Suprapubic skin (tissue), 4 donors: ENCODE results near the gene USP31. TPM values are rescaled to one million over a fixed set of nuclear protein-coding genes. Genes with fewer than 3 reads are reported as not detected.

Experiments
- DNase-seq, 2 donors: peaks; one replicate each; pipeline ENCODE4 v3.0.0-alpha.2; 2019; ENCODE audit warnings: low spot score in 2 of 2
- H3K27ac ChIP-seq: fragments of 200-600 bp; sonication (generic); one replicate; pipeline ENCODE4 v1.5.1; 2019
- H3K27me3 ChIP-seq: fragments of 200-600 bp; sonication (generic); one replicate; pipeline ENCODE4 v1.5.1; 2019
- H3K36me3 ChIP-seq: fragments of 200-600 bp; sonication (generic); one replicate; pipeline ENCODE4 v1.5.1; 2019
- H3K4me1 ChIP-seq: fragments of 200-600 bp; sonication (generic); one replicate; pipeline ENCODE4 v1.5.1; 2019
- H3K4me3 ChIP-seq: fragments of 200-600 bp; sonication (generic); one replicate; pipeline ENCODE4 v1.5.1; 2019; ENCODE audit warnings: mild to moderate bottlenecking
- H3K9me3 ChIP-seq: fragments of 200-600 bp; sonication (generic); one replicate; pipeline ENCODE4 v1.5.1; 2019
- EP300 ChIP-seq: sonication (generic); formaldehyde crosslinking; IDR thresholded peaks from one replicate; pipeline ENCODE4 v1.6.1; 2017; ENCODE audit warnings: antibody characterized with exemption
- POLR2A ChIP-seq, 2 donors: fragments of 450-650 bp; IDR thresholded peaks; one replicate each; pipeline ENCODE4 v1.6.1; 2017; ENCODE audit warnings: antibody characterized with exemption in 2 of 2, mild to moderate bottlenecking in 2 of 2, moderate library complexity in 2 of 2
- POLR2AphosphoS5 ChIP-seq, 3 donors: sonication (generic); formaldehyde crosslinking; IDR thresholded peaks; one replicate each; pipeline ENCODE4 v1.6.1; 2017; ENCODE audit warnings: antibody characterized with exemption in 3 of 3
- WGBS: methylation state at CpG from one replicate; pipeline ENCODE4 v1.1.5; 2018; 5-methylcytosine and 5-hydroxymethylcytosine counted together
- total RNA-seq, 4 donors: library from RNA; depleted of rRNA; stranded (reverse); fragments of >200 nt; gene quantifications; one replicate each; pipeline ENCODE4 v1.1.0, GENCODE V29; 2016
- TF ChIP-seq, protein P1 (sequence below), 2 donors: fragments of 200-600 bp in 1 of 2; fragments of 450-650 bp in 1 of 2; sonication (generic) in 1 of 2; IDR thresholded peaks; one replicate each; pipeline ENCODE4 v1.5.1; 2016 to 2019; ENCODE audit warnings: antibody characterized with exemption in 2 of 2, mild to moderate bottlenecking in 1 of 2, moderate library complexity in 1 of 2

The USP31 gene
- total RNA-seq, 4 donors from 2014 or later, result 22.0 to 44.7 (median 31.2) TPM

DNA sequence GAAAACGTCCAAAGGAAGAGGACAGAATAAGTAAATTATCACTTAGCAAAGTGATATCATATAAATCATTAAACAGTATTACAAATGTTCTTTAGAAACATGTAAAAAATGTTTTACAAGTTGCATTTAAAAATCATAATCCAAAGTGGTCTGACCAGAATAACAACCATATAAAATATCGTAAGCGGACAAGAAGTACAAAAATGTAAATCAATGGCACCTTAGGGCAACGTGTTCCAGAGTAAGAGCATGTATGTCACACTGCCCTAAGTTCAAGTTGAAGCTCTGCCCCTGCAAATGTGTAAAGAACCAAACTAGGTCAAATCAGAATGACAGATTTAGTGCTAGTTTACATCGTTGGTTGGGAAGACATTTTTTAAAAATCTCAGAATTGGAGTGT, 11.4 kb downstream of the USP31 start:
- no peaks in the 10 kb centered on the region for H3K36me3 ChIP-seq
- H3K4me3 ChIP-seq, result no peak overlapping the region
- DNase-seq, result no peak
- no peak for TF ChIP-seq POLR2A (IDR thresholded peaks at IDR 0.05)
- no peak for TF ChIP-seq POLR2AphosphoS5 (IDR thresholded peaks at IDR 0.05)
- TF ChIP-seq EP300, result no peak
- TF ChIP-seq, protein P1, sequence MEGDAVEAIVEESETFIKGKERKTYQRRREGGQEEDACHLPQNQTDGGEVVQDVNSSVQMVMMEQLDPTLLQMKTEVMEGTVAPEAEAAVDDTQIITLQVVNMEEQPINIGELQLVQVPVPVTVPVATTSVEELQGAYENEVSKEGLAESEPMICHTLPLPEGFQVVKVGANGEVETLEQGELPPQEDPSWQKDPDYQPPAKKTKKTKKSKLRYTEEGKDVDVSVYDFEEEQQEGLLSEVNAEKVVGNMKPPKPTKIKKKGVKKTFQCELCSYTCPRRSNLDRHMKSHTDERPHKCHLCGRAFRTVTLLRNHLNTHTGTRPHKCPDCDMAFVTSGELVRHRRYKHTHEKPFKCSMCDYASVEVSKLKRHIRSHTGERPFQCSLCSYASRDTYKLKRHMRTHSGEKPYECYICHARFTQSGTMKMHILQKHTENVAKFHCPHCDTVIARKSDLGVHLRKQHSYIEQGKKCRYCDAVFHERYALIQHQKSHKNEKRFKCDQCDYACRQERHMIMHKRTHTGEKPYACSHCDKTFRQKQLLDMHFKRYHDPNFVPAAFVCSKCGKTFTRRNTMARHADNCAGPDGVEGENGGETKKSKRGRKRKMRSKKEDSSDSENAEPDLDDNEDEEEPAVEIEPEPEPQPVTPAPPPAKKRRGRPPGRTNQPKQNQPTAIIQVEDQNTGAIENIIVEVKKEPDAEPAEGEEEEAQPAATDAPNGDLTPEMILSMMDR (IDR thresholded peaks at IDR 0.05), result no peak
- no peaks in the 10 kb centered on the region for H3K9me3 ChIP-seq
- H3K4me1 ChIP-seq, result peaks cover 45% of the 10 kb centered on the region
- 47% methylated on average over 5 of the region's 5 CpGs for WGBS
- no peaks in the 10 kb centered on the region for H3K27me3 ChIP-seq
- no peak overlapping the region for H3K27ac ChIP-seq

GRCh38 chr16:23137256-23137655, 12.0 kb downstream of the USP31 start:
- no peak overlapping the region for H3K27ac ChIP-seq
- H3K27me3 ChIP-seq, result no peaks in the 10 kb centered on the region
- H3K9me3 ChIP-seq, result no peaks in the 10 kb centered on the region
- peaks cover 45% of the 10 kb centered on the region for H3K4me1 ChIP-seq
- WGBS, result 70% methylated on average over 2 of the region's 2 CpGs
- H3K4me3 ChIP-seq, result no peak overlapping the region
- H3K36me3 ChIP-seq, result no peaks in the 10 kb centered on the region
- TF ChIP-seq EP300 (no peak), POLR2A (IDR thresholded peaks at IDR 0.05) (no peak), POLR2AphosphoS5 (IDR thresholded peaks at IDR 0.05) (no peak)
- TF ChIP-seq, protein P1 (IDR thresholded peaks at IDR 0.05), result no peak
- no peak for DNase-seq

GRCh38 chr16:23134274-23134673, 15.0 kb downstream of the USP31 start:
- H3K27me3 ChIP-seq, result no peaks in the 10 kb centered on the region
- peak in 1 of 2 donors; percentile 70 for DNase-seq
- peaks cover 43% of the 10 kb centered on the region for H3K4me1 ChIP-seq
- 49% methylated on average over 3 of the region's 3 CpGs for WGBS
- TF ChIP-seq, protein P1 (IDR thresholded peaks at IDR 0.05), result no peak
- TF ChIP-seq POLR2AphosphoS5 (IDR thresholded peaks at IDR 0.05) (no peak), EP300 (no peak), POLR2A (IDR thresholded peaks at IDR 0.05) (no peak)
- no peaks in the 10 kb centered on the region for H3K36me3 ChIP-seq
- H3K27ac ChIP-seq, result no peak overlapping the region
- no peaks in the 10 kb centered on the region for H3K9me3 ChIP-seq
- no peak overlapping the region for H3K4me3 ChIP-seq

GRCh38 chr16:23132775-23133463, 16.3 kb downstream of the USP31 start:
- Histone ChIP-seq H3K27ac (peak overlapping the region; percentile 63), H3K27me3 (no peaks in the 10 kb centered on the region), H3K36me3 (no peaks in the 10 kb centered on the region), H3K4me3 (peak overlapping the region; percentile 22), H3K4me1 (peaks cover 34% of the 10 kb centered on the region), H3K9me3 (no peaks in the 10 kb centered on the region)
- TF ChIP-seq POLR2AphosphoS5 (IDR thresholded peaks at IDR 0.05), result no peak
- no peak for TF ChIP-seq POLR2A (IDR thresholded peaks at IDR 0.05)
- TF ChIP-seq, protein P1 (IDR thresholded peaks at IDR 0.05), result no peak
- no peak for TF ChIP-seq EP300
- no peak for DNase-seq
- 25% methylated on average over 11 of the region's 11 CpGs for WGBS

DNA sequence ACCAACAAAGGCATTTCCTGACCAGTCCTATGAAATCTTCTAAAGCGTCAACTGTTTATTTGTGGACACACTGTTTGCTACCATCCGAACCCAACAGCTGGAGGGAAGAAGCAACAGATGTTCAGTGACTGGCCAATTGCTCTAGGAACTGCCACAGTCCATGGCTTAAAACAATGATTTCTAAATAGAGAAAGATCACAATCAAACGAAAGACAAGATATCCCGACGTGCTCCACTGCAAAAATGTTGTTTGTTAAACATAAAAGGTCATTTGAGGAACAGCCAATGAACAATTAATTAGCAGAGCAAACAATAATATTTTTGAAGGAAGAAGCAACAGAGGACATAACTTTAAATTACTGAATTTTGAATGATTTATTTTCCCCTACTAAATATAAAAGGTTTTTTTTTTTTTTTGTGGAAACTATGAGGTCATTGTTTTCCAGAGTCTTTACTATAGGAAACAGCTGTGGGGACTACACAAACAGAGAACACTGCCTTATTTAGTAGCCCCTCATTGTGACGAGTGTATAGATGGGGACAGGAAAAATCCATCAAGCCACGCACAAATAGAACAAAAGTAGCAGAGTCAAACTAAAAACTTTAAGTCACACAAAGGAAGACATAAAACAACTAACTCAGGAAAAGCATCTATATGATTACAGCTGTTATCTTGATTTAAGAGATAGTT, 17.2 kb downstream of the USP31 start:
- 32% methylated on average over 7 of the region's 7 CpGs for WGBS
- Histone ChIP-seq H3K9me3 (no peaks in the 10 kb centered on the region), H3K27ac (peak overlapping the region; percentile 63), H3K4me3 (peak overlapping the region; percentile 22), H3K27me3 (no peaks in the 10 kb centered on the region), H3K4me1 (peaks cover 32% of the 10 kb centered on the region), H3K36me3 (no peaks in the 10 kb centered on the region)
- no peak for DNase-seq
- TF ChIP-seq, protein P1 (IDR thresholded peaks at IDR 0.05), result no peak
- no peak for TF ChIP-seq POLR2A (IDR thresholded peaks at IDR 0.05)
- no peak for TF ChIP-seq POLR2AphosphoS5 (IDR thresholded peaks at IDR 0.05)
- no peak for TF ChIP-seq EP300
